Measurements from ENCODE around the gene PTPRN2. TPM values are rescaled to one million over a fixed set of nuclear protein-coding genes. Genes with fewer than 3 reads are reported as not detected.

The PTPRN2 gene
- total RNA-seq, 1 experiment from 2014 or later: 2.1 TPM

DNA sequence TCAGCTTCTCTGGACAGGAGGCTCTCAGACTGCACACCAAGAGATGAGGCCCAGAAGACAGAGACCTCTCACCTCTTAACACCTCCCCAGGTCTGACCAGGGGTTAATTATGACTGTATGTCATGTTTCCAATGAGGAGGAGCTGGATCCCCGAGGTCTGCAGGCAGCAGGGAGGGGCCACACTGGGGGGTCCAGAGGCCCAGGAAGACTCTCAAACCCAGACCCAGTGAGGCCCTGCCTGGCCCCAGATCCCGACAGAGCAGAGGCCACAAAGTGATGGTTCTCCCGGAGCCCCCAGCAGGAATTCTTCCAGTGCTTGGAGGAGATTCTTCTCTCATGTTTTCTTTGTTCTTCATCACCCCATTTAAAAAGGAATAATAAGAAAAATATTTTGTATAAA is 28.8 kb downstream of the PTPRN2 start (continued):
- TF ChIP-seq, protein P1, sequence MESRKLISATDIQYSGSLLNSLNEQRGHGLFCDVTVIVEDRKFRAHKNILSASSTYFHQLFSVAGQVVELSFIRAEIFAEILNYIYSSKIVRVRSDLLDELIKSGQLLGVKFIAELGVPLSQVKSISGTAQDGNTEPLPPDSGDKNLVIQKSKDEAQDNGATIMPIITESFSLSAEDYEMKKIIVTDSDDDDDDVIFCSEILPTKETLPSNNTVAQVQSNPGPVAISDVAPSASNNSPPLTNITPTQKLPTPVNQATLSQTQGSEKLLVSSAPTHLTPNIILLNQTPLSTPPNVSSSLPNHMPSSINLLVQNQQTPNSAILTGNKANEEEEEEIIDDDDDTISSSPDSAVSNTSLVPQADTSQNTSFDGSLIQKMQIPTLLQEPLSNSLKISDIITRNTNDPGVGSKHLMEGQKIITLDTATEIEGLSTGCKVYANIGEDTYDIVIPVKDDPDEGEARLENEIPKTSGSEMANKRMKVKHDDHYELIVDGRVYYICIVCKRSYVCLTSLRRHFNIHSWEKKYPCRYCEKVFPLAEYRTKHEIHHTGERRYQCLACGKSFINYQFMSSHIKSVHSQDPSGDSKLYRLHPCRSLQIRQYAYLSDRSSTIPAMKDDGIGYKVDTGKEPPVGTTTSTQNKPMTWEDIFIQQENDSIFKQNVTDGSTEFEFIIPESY (IDR thresholded peaks at IDR 0.05; ENCODE audit: extremely low read depth, insufficient replicate concordance, low read length): no peak

DNA sequence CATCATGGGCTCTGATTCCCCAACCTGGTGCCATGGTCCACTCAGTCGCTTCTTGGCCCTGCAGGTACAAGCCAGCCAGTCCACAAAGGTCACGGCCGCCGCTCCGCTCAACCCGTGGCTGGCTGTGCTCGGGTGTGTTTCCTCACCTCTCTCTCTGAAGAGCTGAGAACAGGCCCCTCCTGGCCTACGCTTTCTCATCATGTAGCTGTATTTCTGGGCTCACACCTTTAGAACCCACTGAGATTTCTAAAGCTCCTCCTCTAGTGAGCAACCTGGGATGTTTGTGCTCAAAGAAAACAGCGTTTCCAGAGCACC is 30.2 kb downstream of the PTPRN2 start:
- H3K9me2 ChIP-seq (ENCODE audit: insufficient read depth): no peaks in the 10 kb centered on the region
- H3K4me2 ChIP-seq (ENCODE audit: low read length): no peak overlapping the region
- intact Hi-C loops (cut with micrococcal nuclease): no loop called here
- no peaks in the 10 kb centered on the region for H3K9me3 ChIP-seq (ENCODE audit: control insufficient read depth in 1 of 2, insufficient read depth in 1 of 2, low read depth in 1 of 2, low read length in 2 of 2)
- no peak overlapping the region for H2AFZ ChIP-seq (ENCODE audit: low read depth, low read length, poor library complexity, severe bottlenecking)
- TF ChIP-seq YY1 (IDR thresholded peaks at IDR 0.05; ENCODE audit: extremely low read depth, insufficient replicate concordance, low read depth, low read length): no peak
- TF ChIP-seq JUND (IDR thresholded peaks at IDR 0.05): no peak
- TF ChIP-seq TCF7L2 (IDR thresholded peaks at IDR 0.05; ENCODE audit: borderline replicate concordance, extremely low read depth, insufficient read depth, insufficient read length): no peak
- no peak for TF ChIP-seq FOSL1 (IDR thresholded peaks at IDR 0.05; ENCODE audit: low read depth)
- TF ChIP-seq EGR1 (IDR thresholded peaks at IDR 0.05; ENCODE audit: low read depth): no peak
- TF ChIP-seq, protein P2, sequence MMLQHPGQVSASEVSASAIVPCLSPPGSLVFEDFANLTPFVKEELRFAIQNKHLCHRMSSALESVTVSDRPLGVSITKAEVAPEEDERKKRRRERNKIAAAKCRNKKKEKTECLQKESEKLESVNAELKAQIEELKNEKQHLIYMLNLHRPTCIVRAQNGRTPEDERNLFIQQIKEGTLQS (IDR thresholded peaks at IDR 0.05): no peak
- TF ChIP-seq, protein P3, sequence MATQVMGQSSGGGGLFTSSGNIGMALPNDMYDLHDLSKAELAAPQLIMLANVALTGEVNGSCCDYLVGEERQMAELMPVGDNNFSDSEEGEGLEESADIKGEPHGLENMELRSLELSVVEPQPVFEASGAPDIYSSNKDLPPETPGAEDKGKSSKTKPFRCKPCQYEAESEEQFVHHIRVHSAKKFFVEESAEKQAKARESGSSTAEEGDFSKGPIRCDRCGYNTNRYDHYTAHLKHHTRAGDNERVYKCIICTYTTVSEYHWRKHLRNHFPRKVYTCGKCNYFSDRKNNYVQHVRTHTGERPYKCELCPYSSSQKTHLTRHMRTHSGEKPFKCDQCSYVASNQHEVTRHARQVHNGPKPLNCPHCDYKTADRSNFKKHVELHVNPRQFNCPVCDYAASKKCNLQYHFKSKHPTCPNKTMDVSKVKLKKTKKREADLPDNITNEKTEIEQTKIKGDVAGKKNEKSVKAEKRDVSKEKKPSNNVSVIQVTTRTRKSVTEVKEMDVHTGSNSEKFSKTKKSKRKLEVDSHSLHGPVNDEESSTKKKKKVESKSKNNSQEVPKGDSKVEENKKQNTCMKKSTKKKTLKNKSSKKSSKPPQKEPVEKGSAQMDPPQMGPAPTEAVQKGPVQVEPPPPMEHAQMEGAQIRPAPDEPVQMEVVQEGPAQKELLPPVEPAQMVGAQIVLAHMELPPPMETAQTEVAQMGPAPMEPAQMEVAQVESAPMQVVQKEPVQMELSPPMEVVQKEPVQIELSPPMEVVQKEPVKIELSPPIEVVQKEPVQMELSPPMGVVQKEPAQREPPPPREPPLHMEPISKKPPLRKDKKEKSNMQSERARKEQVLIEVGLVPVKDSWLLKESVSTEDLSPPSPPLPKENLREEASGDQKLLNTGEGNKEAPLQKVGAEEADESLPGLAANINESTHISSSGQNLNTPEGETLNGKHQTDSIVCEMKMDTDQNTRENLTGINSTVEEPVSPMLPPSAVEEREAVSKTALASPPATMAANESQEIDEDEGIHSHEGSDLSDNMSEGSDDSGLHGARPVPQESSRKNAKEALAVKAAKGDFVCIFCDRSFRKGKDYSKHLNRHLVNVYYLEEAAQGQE (IDR thresholded peaks at IDR 0.05; ENCODE audit: low read depth): no peak
- TF ChIP-seq, protein P4, sequence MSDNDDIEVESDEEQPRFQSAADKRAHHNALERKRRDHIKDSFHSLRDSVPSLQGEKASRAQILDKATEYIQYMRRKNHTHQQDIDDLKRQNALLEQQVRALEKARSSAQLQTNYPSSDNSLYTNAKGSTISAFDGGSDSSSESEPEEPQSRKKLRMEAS (IDR thresholded peaks at IDR 0.05): no peak
- TF ChIP-seq, protein P1 (IDR thresholded peaks at IDR 0.05; ENCODE audit: extremely low read depth, insufficient replicate concordance, low read length): no peak
- TF ChIP-seq SIN3A (IDR thresholded peaks at IDR 0.05; ENCODE audit: low read depth): no peak
- no peak for TF ChIP-seq RAD21 (IDR thresholded peaks at IDR 0.05; ENCODE audit: low read depth)
- no peak for TF ChIP-seq POLR2A (IDR thresholded peaks at IDR 0.05; ENCODE audit: borderline replicate concordance, extremely low read depth, insufficient read depth, insufficient read length)
- no peak for TF ChIP-seq SP1 (IDR thresholded peaks at IDR 0.05; ENCODE audit: low read depth)
- no peak for TF ChIP-seq ZFX (IDR thresholded peaks at IDR 0.05)
- H3K4me3 ChIP-seq (replicated peaks in 1 of 2; ENCODE audit: low read depth in 1 of 2, low read length in 2 of 2): no peak overlapping the region
- H3K9ac ChIP-seq (ENCODE audit: low read length): no peak overlapping the region
- ChIA-PET CTCF (no interaction called here), RAD21 (ENCODE audit: low non-redundant PET in 1 of 2, low total read pairs in 2 of 2, uncharacterized antibody in 2 of 2, unreplicated experiment in 2 of 2) (no interaction called here), POLR2A (no interaction called here)
- H4K20me1 ChIP-seq (ENCODE audit: insufficient read depth): no peaks in the 10 kb centered on the region
- no peaks in the 10 kb centered on the region for H3K4me1 ChIP-seq (ENCODE audit: control insufficient read depth in 1 of 2, insufficient read depth in 2 of 2, low read length in 2 of 2)
- DNase-seq (ENCODE audit: low read depth, low spot score) (no peak), ATAC-seq (no peak)
- H3K79me2 ChIP-seq (ENCODE audit: insufficient read depth, low read length): no peaks in the 10 kb centered on the region
- H3K36me3 ChIP-seq (ENCODE audit: control insufficient read depth in 1 of 2, insufficient read depth in 2 of 2, low read length in 2 of 2): no peaks in the 10 kb centered on the region
- H3K27ac ChIP-seq (ENCODE audit: low read depth, low read length): no peak overlapping the region
- H3K27me3 ChIP-seq (ENCODE audit: insufficient read depth, low read length): 0 out of 2 replicates have a peak, but pooled peaks cover 8% of the 10 kb centered on the region
- no TSS peak for BruUV-seq (replicated peaks)
